HL-60 (cell line): Measurements from ENCODE around the gene MALRD1.

Source experiments
- DNase-seq, 2 experiments: peaks; one replicate each; pipeline ENCODE4 v3.0.0-alpha.2; 2010 to 2020; ENCODE audit warnings: low read depth in 1 of 2, low spot score in 1 of 2
- H3K27ac ChIP-seq: fragments of 250-450 bp; sonication (Bioruptor Pico); replicated peaks from 2 replicates; pipeline ENCODE4 v1.5.1; 2020; ENCODE audit warnings: mild to moderate bottlenecking, moderate library complexity
- H3K27me3 ChIP-seq: fragments of 250-450 bp; sonication (Bioruptor Pico); 2 replicates; pipeline ENCODE4 v1.5.1; 2021; ENCODE audit warnings: mild to moderate bottlenecking, moderate library complexity; ENCODE audit not compliant: insufficient read depth, poor library complexity, severe bottlenecking
- H3K4me3 ChIP-seq: replicated peaks from 2 replicates; pipeline ENCODE4 v1.5.1; 2011; ENCODE audit warnings: mild to moderate bottlenecking, control low read depth, low read length; ENCODE audit not compliant: insufficient read depth
- CTCF ChIP-seq: IDR thresholded peaks from one replicate; pipeline ENCODE4 v1.5.1; 2011; ENCODE audit warnings: low read length, control low read depth, inconsistent platforms; ENCODE audit not compliant: insufficient read depth
- GABPA ChIP-seq: IDR thresholded peaks from 2 replicates; pipeline ENCODE4 v1.6.1; 2012; ENCODE audit warnings: low read depth
- POLR2AphosphoS5 ChIP-seq: IDR thresholded peaks from 2 replicates; pipeline ENCODE4 v1.6.1; 2012; ENCODE audit warnings: low read depth
- REST ChIP-seq: IDR thresholded peaks from 2 replicates; pipeline ENCODE4 v1.6.1; 2012; ENCODE audit warnings: low read depth; ENCODE audit not compliant: insufficient replicate concordance
- SPI1 ChIP-seq: IDR thresholded peaks from 2 replicates; pipeline ENCODE4 v1.6.1; 2012; ENCODE audit warnings: low read depth, mild to moderate bottlenecking, borderline replicate concordance

MALRD1 gene

GRCh38 chr10:19491166-19491565, 442.6 kb downstream of the MALRD1 start:
- TF ChIP-seq CTCF (no peak), SPI1 (no peak), POLR2AphosphoS5 (no peak), REST (no peak), GABPA (no peak)
- Histone ChIP-seq H3K4me3 (no peak overlapping the region), H3K27me3 (no peaks in the 10 kb centered on the region), H3K27ac (no peak overlapping the region)
- DNase-seq, result no peak

- TF ChIP-seq SPI1 (no peak), REST (no peak), POLR2AphosphoS5 (no peak), GABPA (no peak), CTCF (no peak)
- DNase-seq, result no peak
- Histone ChIP-seq H3K27ac (no peak overlapping the region), H3K27me3 (no peaks in the 10 kb centered on the region), H3K4me3 (no peak overlapping the region)
Measured at GRCh38 chr10:19493917-19494316, 445.3 kb downstream of the MALRD1 start.

- H3K4me3 ChIP-seq, result no peak overlapping the region
- DNase-seq, result no peak
- no peak for TF ChIP-seq GABPA
- TF ChIP-seq REST, result no peak
- TF ChIP-seq POLR2AphosphoS5, result no peak
- TF ChIP-seq SPI1, result no peak
- no peak for TF ChIP-seq CTCF
Measured at GRCh38 chr10:19497026-19497425, 448.4 kb downstream of the MALRD1 start.

More at GRCh38 chr10:19497026-19497425, 448.4 kb downstream of the MALRD1 start:
- H3K27ac ChIP-seq, result no peak overlapping the region
- no peaks in the 10 kb centered on the region for H3K27me3 ChIP-seq
